BE2C (cell line): ENCODE data around the gene KIF3B. TPM values are rescaled to one million over a fixed set of nuclear protein-coding genes. Genes with fewer than 3 reads are reported as not detected.
A peak's percentile ranks its signal among the peaks of the same experiment; 100 is the strongest.

Source experiments
- DNase-seq: peaks from one replicate; pipeline ENCODE4 v3.0.0-alpha.2; 2020
- H3K27me3 ChIP-seq: fragments of 250-450 bp; sonication (Bioruptor Pico); 2 replicates; pipeline ENCODE4 v1.5.1; 2020; ENCODE audit warnings: mild to moderate bottlenecking
- H3K36me3 ChIP-seq: fragments of 250-450 bp; sonication (Bioruptor Pico); 2 replicates; pipeline ENCODE4 v1.5.1; 2020; ENCODE audit warnings: mild to moderate bottlenecking
- H3K4me1 ChIP-seq: fragments of 250-450 bp; sonication (Bioruptor Pico); 2 replicates; pipeline ENCODE4 v1.5.1; 2020
- H3K4me3 ChIP-seq: 2 replicates; pipeline ENCODE4 v1.5.1; 2011; ENCODE audit warnings: low read depth, low read length
- H3K9me3 ChIP-seq: fragments of 250-450 bp; sonication (Bioruptor Pico); 2 replicates; pipeline ENCODE4 v1.5.1; 2020
- polyA plus RNA-seq: library from polyadenylated mRNA; unstranded; fragments of >200 nt; gene quantifications from one replicate; pipeline ENCODE4 v1.2.1, GENCODE V29; 2012; ENCODE audit warnings: low read depth, missing spikeins; ENCODE audit not compliant: insufficient read length, insufficient read depth
- TF ChIP-seq, protein P1 (sequence below): IDR thresholded peaks from 2 replicates; pipeline ENCODE4 v1.5.1; 2012; ENCODE audit warnings: mild to moderate bottlenecking, low read depth, low read length

Gene KIF3B
- 24.0 TPM for polyA plus RNA-seq

DNA sequence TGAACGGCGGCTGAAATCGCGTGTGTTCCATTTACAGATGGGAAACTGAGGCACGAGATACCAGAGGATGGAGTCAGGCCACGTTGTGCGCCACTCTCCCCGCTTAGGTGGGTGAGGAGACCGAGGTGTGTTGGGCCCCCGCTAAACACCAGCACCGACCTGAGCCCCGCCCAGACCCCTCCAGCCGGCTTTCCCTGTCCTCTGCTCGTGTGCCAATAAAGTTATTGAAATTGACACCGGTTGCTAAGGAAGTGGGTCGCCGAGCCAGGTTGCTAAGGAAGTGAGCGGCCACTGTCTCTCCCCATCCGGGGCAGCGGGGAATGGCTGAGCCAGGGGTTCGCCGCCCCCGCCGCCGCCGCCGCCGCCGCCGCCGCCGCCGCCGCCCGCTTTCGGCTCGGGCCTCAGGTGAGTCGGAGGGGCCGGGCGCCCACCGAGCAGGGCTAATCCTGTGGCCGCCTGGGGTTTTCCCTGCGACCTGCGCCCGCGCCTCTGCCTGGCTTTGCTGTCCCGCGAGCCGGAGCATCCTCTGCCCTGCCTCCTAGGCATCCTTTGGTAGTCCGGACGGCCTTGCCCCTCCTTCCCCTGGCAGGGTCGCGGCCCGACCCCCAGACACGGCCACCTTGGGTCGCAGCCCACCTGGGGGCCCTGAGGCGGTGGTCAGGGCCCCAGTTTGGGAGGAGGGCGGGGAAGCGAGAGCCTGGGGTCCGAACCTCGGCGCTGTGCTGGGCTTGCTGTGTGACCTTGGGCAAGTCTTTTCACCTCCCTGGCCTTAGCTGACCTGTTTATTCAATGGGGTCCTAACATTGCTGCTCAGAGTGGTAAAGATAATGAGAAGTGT is at the start of gene KIF3B:
KIF3B (plus strand) TSS at position 291 of the 838 bp plus-strand sequence. CDS start 32,127 bp downstream, outside the sequence.
- no peaks in the 10 kb centered on the region for H3K9me3 ChIP-seq
- TF ChIP-seq, protein P1, sequence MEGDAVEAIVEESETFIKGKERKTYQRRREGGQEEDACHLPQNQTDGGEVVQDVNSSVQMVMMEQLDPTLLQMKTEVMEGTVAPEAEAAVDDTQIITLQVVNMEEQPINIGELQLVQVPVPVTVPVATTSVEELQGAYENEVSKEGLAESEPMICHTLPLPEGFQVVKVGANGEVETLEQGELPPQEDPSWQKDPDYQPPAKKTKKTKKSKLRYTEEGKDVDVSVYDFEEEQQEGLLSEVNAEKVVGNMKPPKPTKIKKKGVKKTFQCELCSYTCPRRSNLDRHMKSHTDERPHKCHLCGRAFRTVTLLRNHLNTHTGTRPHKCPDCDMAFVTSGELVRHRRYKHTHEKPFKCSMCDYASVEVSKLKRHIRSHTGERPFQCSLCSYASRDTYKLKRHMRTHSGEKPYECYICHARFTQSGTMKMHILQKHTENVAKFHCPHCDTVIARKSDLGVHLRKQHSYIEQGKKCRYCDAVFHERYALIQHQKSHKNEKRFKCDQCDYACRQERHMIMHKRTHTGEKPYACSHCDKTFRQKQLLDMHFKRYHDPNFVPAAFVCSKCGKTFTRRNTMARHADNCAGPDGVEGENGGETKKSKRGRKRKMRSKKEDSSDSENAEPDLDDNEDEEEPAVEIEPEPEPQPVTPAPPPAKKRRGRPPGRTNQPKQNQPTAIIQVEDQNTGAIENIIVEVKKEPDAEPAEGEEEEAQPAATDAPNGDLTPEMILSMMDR, result no peak
- H3K36me3 ChIP-seq, result peaks cover 7% of the 10 kb centered on the region; the same call in 1 of the 2 replicates
- peak; percentile 91 for DNase-seq
- H3K4me3 ChIP-seq, result peak within 1 kb of the TSS; percentile 95
- no peaks in the 10 kb centered on the region for H3K27me3 ChIP-seq
- peaks cover 2% of the 10 kb centered on the region; the same call in 1 of the 2 replicates for H3K4me1 ChIP-seq

DNA sequence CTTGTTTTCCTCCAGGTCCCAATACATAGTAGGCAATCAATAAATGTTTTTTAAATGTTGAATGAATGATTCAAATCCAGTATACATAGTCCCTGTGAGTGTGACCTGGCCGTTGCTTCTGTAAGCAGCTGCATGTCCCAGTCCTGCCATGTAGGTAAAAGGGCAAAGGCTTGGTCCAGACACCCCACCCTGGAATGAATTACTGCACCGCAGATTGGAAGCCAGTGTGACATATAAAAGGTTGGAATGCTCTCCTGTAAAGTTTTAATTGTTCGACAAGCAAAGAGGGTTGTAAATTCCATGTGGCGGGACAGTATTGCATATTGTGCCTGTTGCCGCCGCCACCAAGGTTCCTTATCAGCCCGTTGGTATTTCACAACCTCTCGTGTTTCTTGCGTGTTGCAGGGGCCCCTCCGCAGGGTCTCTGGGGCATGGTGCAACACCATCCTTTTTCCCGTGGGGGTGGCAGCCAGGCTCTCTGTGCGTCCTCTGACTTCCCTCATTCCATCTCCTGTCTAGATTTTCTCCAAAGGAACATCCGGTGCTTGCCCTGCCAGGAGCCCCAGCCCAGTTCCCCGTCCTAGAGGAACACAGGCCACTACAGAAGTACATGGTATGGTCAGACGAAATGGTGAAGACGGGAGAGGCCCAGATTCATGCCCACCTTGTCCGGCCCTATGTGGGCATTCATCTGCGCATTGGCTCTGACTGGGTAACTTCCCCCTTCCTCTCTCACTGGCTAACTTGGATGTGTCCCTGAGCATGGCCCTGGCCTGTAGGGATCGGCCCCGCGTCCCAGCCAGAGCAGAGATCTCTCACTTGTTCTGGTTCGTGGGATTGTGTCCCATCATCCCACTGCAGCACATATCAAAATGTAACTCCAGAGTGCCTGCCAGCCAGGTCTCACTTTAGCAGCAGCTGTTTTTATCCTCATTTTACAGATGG is 49.4 kb upstream of the KIF3B start:
- no peaks in the 10 kb centered on the region for H3K4me1 ChIP-seq
- H3K36me3 ChIP-seq, result peaks cover 52% of the 10 kb centered on the region
- H3K27me3 ChIP-seq, result no peaks in the 10 kb centered on the region
- DNase-seq, result no peak
- TF ChIP-seq, protein P1, result no peak
- no peak overlapping the region for H3K4me3 ChIP-seq
- no peaks in the 10 kb centered on the region for H3K9me3 ChIP-seq

DNA sequence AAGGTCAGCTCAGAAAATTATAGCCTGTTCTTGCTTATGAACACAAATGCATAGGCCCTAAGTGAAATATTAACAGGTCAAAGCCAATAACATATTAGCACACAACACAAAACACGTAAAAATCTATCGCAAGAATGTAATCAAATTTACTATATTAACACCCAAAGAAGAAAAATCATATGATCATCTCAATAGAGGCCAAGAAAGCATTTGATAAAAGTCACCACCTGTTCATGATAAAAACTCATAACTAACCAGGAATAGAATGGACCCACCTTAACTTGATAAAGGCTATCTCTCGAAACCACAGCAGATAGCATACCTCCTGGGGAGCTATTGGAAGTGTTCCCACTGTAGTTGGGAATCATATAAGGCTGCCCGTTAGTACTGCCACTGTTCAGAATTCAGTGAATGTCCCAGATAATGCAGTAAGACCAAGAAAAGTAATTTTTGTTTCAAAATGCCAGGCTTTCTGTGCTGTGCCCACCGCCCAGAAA is 48.2 kb upstream of the KIF3B start:
- no peak overlapping the region for H3K4me3 ChIP-seq
- no peaks in the 10 kb centered on the region for H3K27me3 ChIP-seq
- H3K4me1 ChIP-seq, result no peaks in the 10 kb centered on the region
- H3K36me3 ChIP-seq, result peaks cover 50% of the 10 kb centered on the region
- DNase-seq, result no peak
- no peaks in the 10 kb centered on the region for H3K9me3 ChIP-seq
- TF ChIP-seq, protein P1, result no peak

DNA sequence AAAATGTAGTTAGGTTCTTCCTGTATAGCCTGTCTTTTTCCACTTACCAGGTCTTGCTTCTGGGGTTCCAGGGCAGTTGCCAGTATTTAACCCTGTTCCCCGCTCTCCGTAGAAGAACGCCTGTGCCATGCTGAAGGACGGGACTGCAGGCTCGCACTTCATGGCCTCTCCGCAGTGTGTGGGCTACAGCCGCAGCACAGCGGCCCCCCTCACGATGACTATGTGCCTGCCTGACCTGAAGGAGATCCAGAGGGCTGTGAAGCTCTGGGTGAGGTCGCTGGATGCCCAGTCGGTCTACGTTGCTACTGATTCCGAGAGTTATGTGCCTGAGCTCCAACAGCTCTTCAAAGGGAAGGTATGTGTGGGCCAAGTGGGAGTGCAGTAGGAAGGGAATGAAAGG is 46.7 kb upstream of the KIF3B start:
- TF ChIP-seq, protein P1, result no peak
- no peaks in the 10 kb centered on the region for H3K9me3 ChIP-seq
- H3K27me3 ChIP-seq, result no peaks in the 10 kb centered on the region
- DNase-seq, result no peak
- H3K4me3 ChIP-seq, result no peak overlapping the region
- peaks cover 58% of the 10 kb centered on the region for H3K36me3 ChIP-seq
- no peaks in the 10 kb centered on the region for H3K4me1 ChIP-seq

DNA sequence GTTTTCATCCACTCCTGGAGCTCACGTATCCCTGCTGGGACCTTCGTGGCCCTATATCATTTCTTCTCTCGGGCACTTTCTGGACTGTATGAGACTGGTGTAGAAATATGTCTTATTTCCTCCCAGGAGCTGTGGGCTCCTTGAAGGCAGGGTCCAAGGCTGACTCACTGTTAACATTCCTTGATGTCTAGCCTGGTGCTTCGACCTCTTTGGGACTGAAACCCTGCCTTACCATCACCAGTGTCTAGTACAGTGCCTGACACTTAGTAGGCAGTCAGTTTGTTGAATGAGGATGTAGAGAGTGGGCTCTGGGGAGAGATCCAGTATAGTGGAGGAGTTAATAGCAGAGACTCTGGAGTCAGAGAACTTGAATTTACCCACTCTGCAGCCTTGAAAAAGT is 46.2 kb upstream of the KIF3B start:
- Histone ChIP-seq H3K4me3 (no peak overlapping the region), H3K36me3 (peaks cover 63% of the 10 kb centered on the region), H3K9me3 (no peaks in the 10 kb centered on the region), H3K4me1 (no peaks in the 10 kb centered on the region), H3K27me3 (no peaks in the 10 kb centered on the region)
- DNase-seq, result no peak
- TF ChIP-seq, protein P1, result no peak
